ENCODE data around the gene CYB561.
A peak's percentile ranks its signal among the peaks of the same experiment; 100 is the strongest.

The CYB561 gene

DNA sequence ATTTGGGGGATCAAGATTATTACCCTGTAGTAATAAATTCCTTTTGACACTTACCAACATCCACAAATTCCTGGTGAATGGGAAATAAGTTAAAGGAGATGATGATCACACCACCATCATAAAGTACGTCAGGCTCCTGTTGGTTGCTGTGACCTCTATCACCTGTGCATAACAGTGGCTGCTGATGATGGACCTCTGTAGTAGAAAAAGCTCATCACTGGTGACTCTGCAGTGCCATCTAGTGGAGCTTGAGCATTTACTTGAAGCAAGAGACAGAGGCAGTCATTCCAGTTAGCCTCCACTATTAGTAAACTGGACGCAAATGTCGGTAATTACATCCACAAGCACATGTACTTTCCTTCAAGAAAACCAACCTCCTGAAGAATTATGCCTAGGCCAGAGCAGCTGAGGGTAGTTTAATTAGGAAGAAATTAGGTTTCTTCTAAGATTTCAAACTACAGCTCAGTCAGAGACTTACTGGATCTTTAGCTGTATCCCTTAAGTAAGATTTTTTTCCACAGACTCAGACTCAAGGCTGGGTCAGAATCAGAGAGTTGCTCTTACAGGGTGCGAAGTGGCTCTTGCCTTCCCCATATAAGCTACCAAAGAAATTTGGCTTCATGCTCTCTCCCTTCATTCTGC, 39.3 kb downstream of the CYB561 start:
- no peak overlapping the region for H3K4me3 ChIP-seq (ENCODE audit: low read length)
- peak; percentile 88 for DNase-seq (ENCODE audit: low read depth)
- TF ChIP-seq, protein P1, sequence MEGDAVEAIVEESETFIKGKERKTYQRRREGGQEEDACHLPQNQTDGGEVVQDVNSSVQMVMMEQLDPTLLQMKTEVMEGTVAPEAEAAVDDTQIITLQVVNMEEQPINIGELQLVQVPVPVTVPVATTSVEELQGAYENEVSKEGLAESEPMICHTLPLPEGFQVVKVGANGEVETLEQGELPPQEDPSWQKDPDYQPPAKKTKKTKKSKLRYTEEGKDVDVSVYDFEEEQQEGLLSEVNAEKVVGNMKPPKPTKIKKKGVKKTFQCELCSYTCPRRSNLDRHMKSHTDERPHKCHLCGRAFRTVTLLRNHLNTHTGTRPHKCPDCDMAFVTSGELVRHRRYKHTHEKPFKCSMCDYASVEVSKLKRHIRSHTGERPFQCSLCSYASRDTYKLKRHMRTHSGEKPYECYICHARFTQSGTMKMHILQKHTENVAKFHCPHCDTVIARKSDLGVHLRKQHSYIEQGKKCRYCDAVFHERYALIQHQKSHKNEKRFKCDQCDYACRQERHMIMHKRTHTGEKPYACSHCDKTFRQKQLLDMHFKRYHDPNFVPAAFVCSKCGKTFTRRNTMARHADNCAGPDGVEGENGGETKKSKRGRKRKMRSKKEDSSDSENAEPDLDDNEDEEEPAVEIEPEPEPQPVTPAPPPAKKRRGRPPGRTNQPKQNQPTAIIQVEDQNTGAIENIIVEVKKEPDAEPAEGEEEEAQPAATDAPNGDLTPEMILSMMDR (conservative IDR thresholded peaks at IDR 0.05; ENCODE audit: low read length), result peak; percentile 90

DNA sequence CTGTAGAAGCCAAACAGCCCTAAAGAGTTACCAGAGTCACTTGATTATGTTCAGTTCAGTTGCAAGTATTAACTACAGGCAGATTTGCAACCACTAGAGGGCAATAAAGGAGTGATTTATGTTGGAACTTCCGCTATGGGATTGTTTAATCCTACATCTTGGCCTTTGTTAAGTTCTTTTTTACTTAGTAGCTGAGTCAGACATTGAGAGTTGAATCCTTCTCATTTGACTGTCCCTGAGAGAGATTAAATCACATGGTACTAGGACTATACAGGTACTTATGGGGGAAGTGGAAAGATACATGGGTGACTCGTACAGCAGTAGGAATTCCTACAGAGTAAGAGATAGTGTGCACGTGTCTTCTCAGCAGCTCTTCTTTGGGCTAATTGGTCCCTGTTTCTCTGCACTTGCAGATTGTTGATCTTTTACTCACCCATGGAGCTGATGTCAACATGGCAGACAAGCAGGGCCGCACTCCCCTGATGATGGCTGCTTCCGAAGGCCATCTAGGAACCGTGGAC, 40.3 kb downstream of the CYB561 start:
- peak; percentile 85 for DNase-seq (ENCODE audit: low read depth)
- no peak overlapping the region for H3K4me3 ChIP-seq (ENCODE audit: low read length)

DNA sequence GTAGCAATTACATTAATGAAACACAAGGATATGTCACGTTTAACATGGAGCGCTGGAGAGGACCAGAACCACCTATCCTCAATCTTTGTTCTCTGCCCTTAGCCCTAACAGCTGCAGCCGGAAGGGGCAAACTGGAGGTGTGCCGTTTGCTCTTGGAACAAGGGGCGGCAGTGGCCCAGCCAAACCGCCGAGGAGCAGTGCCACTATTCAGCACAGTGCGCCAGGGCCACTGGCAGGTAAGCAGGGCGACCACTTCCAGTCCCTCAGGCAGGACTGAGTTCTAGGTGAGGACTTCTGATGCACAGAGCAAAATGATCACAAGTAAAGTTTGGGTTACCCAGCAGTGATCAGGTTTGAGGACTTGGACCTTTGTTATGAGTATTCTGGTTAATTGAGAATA, 41.1 kb downstream of the CYB561 start:
- no peak overlapping the region for H3K4me3 ChIP-seq (ENCODE audit: low read length)
- TF ChIP-seq, protein P1 (conservative IDR thresholded peaks at IDR 0.05; ENCODE audit: low read length), result no peak
- DNase-seq (ENCODE audit: low read depth), result no peak

More for the DNA sequence above, 40.3 kb downstream of the CYB561 start:
- TF ChIP-seq, protein P1 (conservative IDR thresholded peaks at IDR 0.05; ENCODE audit: low read length), result peak; percentile 71

DNA sequence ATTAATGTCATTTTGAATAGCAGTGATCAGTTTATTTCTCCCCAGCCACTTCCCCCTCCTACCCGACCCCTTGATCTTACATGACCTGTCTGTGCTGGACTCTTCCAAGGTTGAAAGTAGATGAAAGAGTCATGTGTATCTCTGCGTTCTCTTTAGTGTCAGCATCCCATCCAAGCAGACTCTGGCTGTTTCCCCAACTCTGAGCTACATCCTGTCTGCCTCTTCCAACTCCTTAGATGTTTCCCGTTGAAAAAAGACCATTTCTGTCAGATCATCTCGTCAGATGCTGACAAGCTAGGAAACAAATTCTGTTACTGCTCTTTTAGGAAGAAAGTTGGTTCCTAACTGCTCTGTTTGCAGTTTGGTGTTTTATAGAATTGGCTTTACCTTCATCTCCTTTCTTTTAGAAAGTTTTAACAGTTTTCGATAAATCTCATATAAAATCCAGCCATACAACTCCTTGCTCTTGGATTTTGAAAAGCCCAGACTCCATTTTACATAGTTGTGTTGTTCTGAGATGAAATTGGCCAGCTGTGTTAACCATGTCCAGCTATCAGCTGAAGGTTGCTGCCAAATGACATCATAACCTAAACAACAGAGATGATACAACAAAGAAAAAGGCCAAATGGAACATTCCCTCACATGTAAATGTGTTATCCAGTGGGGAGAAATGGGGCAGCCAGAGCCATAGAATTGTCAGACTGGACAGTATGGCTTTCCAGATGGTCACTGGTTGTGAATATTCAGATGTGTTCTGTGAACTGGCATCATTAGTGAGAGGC, 43.5 kb downstream of the CYB561 start:
- DNase-seq (ENCODE audit: low read depth), result peak; percentile 42
- H3K4me3 ChIP-seq (ENCODE audit: low read length), result no peak overlapping the region
- TF ChIP-seq, protein P1 (conservative IDR thresholded peaks at IDR 0.05; ENCODE audit: low read length), result no peak

DNA sequence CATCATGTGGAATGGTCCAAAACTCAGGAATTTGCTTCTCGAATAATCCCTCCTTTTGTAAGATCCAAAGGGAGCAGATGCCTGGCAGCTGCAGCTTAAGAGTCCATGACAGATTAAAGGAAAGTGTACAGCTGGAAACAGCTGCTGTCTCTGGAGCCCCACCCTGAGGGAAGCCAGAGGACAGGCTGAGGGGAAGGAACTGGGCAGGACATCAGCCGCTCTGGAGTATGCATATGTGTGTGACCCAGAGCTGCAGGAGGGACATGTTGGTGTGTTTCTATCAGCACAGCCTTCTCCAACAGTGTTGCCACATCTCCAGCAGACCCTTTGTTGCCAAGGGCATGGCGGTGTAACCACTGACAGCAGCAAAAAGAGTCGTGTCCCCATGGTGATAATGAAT, 46.2 kb downstream of the CYB561 start:
- TF ChIP-seq, protein P1 (conservative IDR thresholded peaks at IDR 0.05; ENCODE audit: low read length), result no peak; the same call in 1 of the 2 replicates
- peak; percentile 83 for DNase-seq (ENCODE audit: low read depth)
- H3K4me3 ChIP-seq (ENCODE audit: low read length), result no peak overlapping the region

DNA sequence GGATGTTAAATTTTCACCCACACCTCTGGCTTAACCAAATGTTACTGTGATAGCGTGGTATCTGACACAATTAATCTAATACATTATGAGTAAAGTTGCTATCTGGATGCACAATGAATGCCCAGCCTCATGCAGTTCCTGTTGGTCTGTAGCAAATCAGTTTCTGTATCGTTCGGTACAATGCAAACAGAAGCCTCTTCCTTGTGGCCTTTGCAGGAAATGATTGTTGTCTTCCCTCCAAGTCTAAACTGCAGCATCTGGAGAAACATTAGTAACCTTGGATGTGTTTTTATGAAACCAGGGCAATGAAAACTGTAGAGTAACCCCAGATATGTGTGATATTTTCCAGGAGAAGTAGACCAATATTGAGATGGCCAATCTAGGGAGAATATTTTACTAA, 46.8 kb downstream of the CYB561 start:
- no peak overlapping the region for H3K4me3 ChIP-seq (ENCODE audit: low read length)
- DNase-seq (ENCODE audit: low read depth), result peak; percentile 84
- TF ChIP-seq, protein P1 (conservative IDR thresholded peaks at IDR 0.05; ENCODE audit: low read length), result no peak; the same call in 1 of the 2 replicates
